ENCODE data around the gene NTSR1.

Gene NTSR1

DNA sequence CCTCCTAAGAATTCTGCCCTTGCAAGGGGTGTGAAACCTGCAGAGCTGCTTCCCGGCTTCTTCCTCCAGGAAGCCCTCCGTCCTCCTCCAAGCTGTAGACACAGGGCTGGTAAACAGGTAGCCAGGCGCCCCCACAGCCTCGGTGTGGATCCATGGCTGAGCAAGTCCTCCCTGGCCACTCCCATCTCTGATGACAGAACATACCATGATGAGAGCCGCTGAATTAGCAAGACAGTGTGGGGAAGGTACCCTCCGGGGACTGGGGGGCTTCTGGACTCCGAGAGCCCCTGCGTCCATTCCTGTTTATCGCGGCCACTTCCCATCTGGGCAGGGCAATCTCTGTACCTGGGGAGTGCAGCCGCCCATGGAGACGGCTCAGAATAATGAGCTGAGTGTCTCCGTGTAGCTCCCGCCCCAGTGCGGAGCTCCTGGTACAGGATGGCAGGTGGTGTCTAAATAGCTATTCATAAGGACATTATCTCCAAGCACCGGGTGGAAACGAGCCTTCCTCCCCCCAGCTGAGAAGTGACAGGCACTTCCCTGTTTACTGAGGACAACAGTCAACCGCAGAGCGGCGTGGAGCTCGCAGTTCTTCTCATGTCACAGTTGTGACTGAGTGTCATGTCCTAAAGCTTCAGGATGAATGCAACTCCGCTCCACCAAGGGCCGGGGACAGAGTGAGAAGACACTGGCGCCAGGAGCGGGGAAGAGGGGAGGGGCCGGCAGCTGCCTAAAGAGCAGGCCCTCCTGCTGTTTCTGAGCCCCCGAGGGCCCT, 22.7 kb upstream of the NTSR1 start:
- Mint-ChIP-seq H3K4me3 (peak overlapping the region in 1 of 2 donors; percentile 26), H3K9me3 (no peaks in the 10 kb centered on the region), H3K4me1 (peaks cover 16% of the 10 kb centered on the region)

GRCh38 chr20:62686869-62687830, 21.5 kb upstream of the NTSR1 start:
- DNase-seq (no peak), ATAC-seq (no peak)
- Mint-ChIP-seq H3K27me3 (peaks cover 29% of the 10 kb centered on the region), H3K4me1 (peaks cover 16% of the 10 kb centered on the region), H3K4me3 (no peak overlapping the region), H3K27ac (peak overlapping the region in 1 of 2 donors; percentile 81), H3K9me3 (no peaks in the 10 kb centered on the region)

More for the DNA sequence above, 22.7 kb upstream of the NTSR1 start:
- Mint-ChIP-seq H3K27ac (peak overlapping the region in 1 of 2 donors; percentile 31), H3K27me3 (peaks cover 29% of the 10 kb centered on the region)
- ATAC-seq, result peak; percentile 41
- DNase-seq, result no peak

DNA sequence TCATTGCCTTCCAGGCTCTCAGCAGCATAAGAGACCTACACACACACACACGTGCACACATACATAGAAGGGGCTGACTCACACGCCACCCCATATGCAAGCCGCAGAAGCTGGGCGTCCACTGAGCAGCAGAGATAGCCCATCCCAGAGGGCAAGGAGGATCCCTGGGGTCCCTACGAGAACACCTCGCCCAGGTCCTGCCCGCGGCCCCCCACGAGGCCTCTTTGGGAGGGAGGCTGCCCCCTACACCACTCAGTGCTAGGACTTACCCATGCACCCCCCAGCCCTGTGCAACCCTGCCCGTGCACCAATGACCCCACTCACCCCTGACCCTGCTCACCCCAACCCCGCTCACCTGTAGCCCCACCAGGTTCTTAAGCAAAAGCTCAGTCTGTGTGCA, 20.6 kb upstream of the NTSR1 start:
- H3K9me3 Mint-ChIP-seq, result no peaks in the 10 kb centered on the region
- ATAC-seq (no peak), DNase-seq (no peak)
- H3K4me3 Mint-ChIP-seq, result no peak overlapping the region
- peaks cover 37% of the 10 kb centered on the region for H3K27me3 Mint-ChIP-seq
- no peak overlapping the region for H3K27ac Mint-ChIP-seq
- H3K4me1 Mint-ChIP-seq, result peaks cover 16% of the 10 kb centered on the region

- Mint-ChIP-seq H3K27me3 (peaks cover 44% of the 10 kb centered on the region), H3K9me3 (no peaks in the 10 kb centered on the region), H3K4me1 (peaks cover 16% of the 10 kb centered on the region), H3K4me3 (no peak overlapping the region), H3K27ac (no peak overlapping the region)
- ATAC-seq (no peak), DNase-seq (no peak)
These were observed 19.7 kb upstream of the NTSR1 start for GRCh38 chr20:62688855-62689460.

DNA sequence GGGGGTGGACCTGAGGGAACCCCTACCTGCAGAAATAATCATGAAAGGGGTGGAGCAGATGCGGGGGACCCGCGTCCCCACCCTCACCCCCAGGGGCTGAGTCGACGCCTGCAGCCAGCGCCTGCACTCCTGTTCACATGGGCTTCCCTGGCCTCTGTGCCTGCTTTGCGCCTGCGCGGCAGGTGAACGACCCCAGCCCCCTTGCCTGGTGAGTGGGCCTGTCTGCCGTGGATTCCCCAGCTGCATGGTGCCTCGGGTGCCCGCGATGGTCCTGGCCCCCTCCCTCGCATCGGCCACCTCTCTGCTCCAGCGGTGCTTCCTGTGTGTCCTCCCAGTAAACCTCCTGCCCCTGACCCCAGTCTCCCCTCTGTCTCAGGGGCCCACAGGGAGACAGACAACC, 18.8 kb upstream of the NTSR1 start:
- H3K27ac Mint-ChIP-seq, result no peak overlapping the region
- DNase-seq, result no peak
- ATAC-seq, result no peak
- H3K4me3 Mint-ChIP-seq, result no peak overlapping the region
- peaks cover 16% of the 10 kb centered on the region for H3K4me1 Mint-ChIP-seq
- no peaks in the 10 kb centered on the region for H3K9me3 Mint-ChIP-seq
- peaks cover 41% of the 10 kb centered on the region for H3K27me3 Mint-ChIP-seq

DNA sequence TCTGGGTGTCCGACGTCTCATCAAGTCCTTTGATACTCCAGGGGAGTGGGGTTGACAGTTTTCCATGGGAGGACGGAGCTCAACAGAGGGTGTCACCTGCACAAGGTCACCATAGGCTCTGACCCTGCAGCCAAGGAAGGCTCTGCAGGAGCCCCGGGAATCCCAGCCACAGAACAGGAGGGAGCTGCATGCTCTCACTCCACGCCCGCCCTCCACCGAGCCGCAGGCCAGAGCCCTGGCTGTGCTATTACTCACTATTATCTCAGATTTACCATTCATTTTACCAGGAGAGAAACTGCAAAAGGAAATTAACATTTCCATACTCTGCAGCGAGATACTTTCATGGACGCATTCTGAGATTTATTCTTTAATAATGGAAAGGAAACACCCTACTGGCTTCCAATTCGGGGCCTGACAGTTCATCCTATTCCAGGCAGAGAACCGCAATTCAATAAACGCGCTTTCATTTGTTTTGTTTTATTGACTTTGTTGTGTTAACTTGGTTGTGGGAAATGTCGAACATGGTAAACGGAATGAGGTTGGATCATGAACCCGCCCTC, 18.3 kb upstream of the NTSR1 start:
- Mint-ChIP-seq H3K4me3 (no peak overlapping the region), H3K27me3 (peaks cover 36% of the 10 kb centered on the region), H3K4me1 (peaks cover 16% of the 10 kb centered on the region), H3K9me3 (no peaks in the 10 kb centered on the region), H3K27ac (peak overlapping the region in 1 of 2 donors; percentile 27)
- no peak for ATAC-seq
- no peak for DNase-seq

DNA sequence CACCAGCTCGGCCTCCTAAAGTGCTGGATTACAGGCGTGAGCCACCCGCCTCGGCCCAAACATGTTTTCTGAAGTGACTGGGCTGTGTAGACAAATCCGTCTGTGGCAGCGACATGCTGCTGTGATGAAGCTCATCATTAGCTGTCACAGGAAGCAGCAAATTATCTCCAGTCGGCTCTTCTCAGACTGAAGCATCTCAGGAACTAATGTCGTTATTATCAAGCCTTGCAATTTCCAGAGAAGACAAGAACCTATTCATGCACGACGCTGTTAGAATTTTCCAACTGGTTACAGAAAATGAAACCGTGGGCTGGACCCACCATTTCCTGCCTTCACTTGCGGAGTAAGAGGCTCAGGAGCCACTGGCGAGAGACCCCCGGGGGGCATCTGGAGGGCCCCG, 17.1 kb upstream of the NTSR1 start:
- peaks cover 9% of the 10 kb centered on the region for H3K4me1 Mint-ChIP-seq
- ATAC-seq (no peak), DNase-seq (no peak)
- H3K4me3 Mint-ChIP-seq, result no peak overlapping the region
- H3K27ac Mint-ChIP-seq, result no peak overlapping the region
- H3K9me3 Mint-ChIP-seq, result no peaks in the 10 kb centered on the region
- H3K27me3 Mint-ChIP-seq, result peaks cover 24% of the 10 kb centered on the region

- Mint-ChIP-seq H3K27me3 (peaks cover 22% of the 10 kb centered on the region), H3K9me3 (no peaks in the 10 kb centered on the region), H3K27ac (no peak overlapping the region), H3K4me3 (no peak overlapping the region), H3K4me1 (peaks cover 5% of the 10 kb centered on the region)
- DNase-seq, result no peak
- no peak for ATAC-seq
These were observed 16.5 kb upstream of the NTSR1 start for GRCh38 chr20:62692176-62692575.

GRCh38 chr20:62692801-62693523, 15.7 kb upstream of the NTSR1 start:
- peaks cover 5% of the 10 kb centered on the region for H3K4me1 Mint-ChIP-seq
- H3K27me3 Mint-ChIP-seq, result peaks cover 22% of the 10 kb centered on the region
- DNase-seq, result no peak
- no peak overlapping the region for H3K4me3 Mint-ChIP-seq
- no peak for ATAC-seq
- H3K9me3 Mint-ChIP-seq, result no peaks in the 10 kb centered on the region
- H3K27ac Mint-ChIP-seq, result no peak overlapping the region

DNA sequence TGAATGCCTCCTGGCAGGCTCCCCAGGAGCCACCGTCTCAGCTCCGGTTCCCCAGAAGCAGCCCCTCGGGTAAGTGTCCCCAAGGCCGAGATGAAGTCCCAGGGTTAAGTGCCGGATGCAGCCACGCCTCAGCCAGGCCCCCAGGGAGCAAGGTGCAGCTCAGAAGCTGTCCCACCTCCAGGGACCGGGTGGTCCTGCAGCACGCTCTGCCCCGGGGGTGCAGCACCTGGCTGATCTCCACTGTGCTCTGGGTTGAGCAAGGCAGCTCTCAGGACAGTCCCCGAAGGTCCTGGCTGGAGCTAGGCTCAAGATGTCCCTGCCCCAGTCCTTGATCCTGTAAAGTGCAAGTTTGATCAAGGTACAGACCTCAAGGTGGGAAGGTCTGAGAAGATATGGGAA, 15.1 kb upstream of the NTSR1 start:
- Mint-ChIP-seq H3K4me1 (peaks cover 5% of the 10 kb centered on the region), H3K4me3 (no peak overlapping the region), H3K27me3 (peaks cover 22% of the 10 kb centered on the region), H3K27ac (no peak overlapping the region), H3K9me3 (no peaks in the 10 kb centered on the region)
- no peak for DNase-seq
- ATAC-seq, result no peak

GRCh38 chr20:62694106-62694505, 14.5 kb upstream of the NTSR1 start:
- peaks cover 22% of the 10 kb centered on the region for H3K27me3 Mint-ChIP-seq
- no peaks in the 10 kb centered on the region for H3K9me3 Mint-ChIP-seq
- no peak overlapping the region for H3K4me3 Mint-ChIP-seq
- ATAC-seq, result no peak
- no peak overlapping the region for H3K27ac Mint-ChIP-seq
- DNase-seq, result no peak
- H3K4me1 Mint-ChIP-seq, result peaks cover 5% of the 10 kb centered on the region

GRCh38 chr20:62694868-62695267, 13.8 kb upstream of the NTSR1 start:
- H3K4me1 Mint-ChIP-seq, result peaks cover 5% of the 10 kb centered on the region
- ATAC-seq (no peak), DNase-seq (no peak)
- no peak overlapping the region for H3K27ac Mint-ChIP-seq
- no peaks in the 10 kb centered on the region for H3K9me3 Mint-ChIP-seq
- peaks cover 22% of the 10 kb centered on the region for H3K27me3 Mint-ChIP-seq
- H3K4me3 Mint-ChIP-seq, result no peak overlapping the region

DNA sequence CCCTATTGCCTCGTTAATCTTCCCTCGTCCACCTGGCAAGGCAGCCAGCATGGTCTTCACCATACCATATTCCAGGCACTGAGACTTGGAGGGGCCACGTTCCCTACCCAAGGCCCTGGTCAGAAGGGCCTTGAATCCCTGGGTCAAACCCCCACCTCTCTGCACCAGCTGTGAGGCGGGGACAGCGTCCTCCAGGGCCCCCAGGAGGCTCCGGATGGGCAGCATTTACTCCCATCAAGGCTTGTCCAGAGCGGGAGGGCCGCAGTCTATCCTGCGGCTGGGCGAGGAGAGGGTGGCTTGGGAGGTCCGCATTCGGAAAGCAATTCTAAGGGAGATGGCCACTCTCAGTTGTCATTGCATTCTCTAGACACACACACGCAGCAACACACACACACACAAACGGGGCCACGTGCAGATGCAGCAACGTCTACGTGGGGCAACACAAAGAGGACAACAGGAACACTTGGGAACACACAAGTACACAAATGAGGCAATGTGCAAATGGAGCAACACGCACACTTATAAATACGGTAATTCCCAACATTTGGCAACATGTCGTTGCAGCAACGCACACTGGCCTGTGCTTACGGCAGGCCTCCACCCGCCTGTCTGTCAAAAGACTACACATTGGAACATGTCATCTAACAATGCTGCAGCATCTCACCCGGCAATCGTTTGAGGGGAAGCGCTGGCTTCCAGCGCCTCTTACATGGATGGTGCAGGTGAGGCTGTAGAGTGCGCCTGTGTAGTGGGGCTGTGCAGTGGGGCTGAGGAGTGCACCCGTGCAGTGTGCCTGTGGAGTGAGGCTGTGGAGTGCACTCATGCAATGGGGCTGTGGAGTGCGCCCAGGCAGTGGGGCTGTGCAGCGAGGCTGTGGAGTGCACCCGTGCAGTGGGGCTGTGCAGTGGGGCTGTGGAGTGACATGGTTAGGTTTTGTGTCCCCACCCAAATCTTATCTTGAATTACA, 12.9 kb upstream of the NTSR1 start:
- H3K4me3 Mint-ChIP-seq, result no peak overlapping the region
- no peak for DNase-seq
- no peak for ATAC-seq
- no peaks in the 10 kb centered on the region for H3K9me3 Mint-ChIP-seq
- H3K27me3 Mint-ChIP-seq, result peaks cover 22% of the 10 kb centered on the region
- no peak overlapping the region for H3K27ac Mint-ChIP-seq
- peaks cover 5% of the 10 kb centered on the region for H3K4me1 Mint-ChIP-seq

DNA sequence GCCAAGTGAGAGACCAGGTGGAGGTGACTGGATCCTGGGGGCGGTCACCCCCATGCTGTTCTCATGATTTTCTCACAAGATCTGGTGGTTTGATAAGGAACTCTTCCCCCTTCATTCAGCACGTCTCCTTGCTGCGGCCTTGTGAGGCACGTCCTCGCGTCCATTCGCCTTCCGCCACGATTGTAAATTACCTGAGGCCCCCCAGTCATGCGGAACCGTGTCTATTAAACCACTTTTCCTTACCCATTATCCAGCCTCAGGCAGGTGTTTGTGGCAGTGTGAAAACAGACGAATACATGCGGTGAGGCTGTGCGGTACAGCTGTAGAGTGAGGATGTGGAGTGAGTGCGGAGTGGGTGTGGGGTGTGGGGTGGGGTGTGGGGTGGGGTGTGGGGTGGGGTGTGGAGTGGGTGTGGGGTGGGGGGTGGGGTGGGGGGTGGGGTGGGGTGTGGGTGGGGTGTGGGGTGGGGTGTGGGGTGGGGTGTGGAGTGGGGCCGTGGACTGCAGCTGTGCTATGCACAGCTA, 12.1 kb upstream of the NTSR1 start:
- no peaks in the 10 kb centered on the region for H3K9me3 Mint-ChIP-seq
- H3K4me3 Mint-ChIP-seq, result no peak overlapping the region
- no peak overlapping the region for H3K27ac Mint-ChIP-seq
- H3K4me1 Mint-ChIP-seq, result peaks cover 5% of the 10 kb centered on the region
- ATAC-seq (peak; percentile 65), DNase-seq (no peak)
- H3K27me3 Mint-ChIP-seq, result peaks cover 22% of the 10 kb centered on the region
